GM23248 (cell line): ENCODE results near the gene GTF2IRD1.

Source experiments
- EZH2 ChIP-seq: fragments of 200-600 bp; sonication (generic); IDR thresholded peaks from 2 replicates; pipeline ENCODE4 v1.6.1; 2018; ENCODE audit warnings: antibody characterized with exemption, mild to moderate bottlenecking; ENCODE audit not compliant: insufficient read depth, poor library complexity, severe bottlenecking
- EZH2phosphoT487 ChIP-seq: fragments of 200-600 bp; sonication (generic); IDR thresholded peaks from 2 replicates; pipeline ENCODE4 v1.6.1; 2018; ENCODE audit warnings: antibody characterized with exemption, moderate library complexity, mild to moderate bottlenecking, low read depth; ENCODE audit not compliant: insufficient read depth

DNA sequence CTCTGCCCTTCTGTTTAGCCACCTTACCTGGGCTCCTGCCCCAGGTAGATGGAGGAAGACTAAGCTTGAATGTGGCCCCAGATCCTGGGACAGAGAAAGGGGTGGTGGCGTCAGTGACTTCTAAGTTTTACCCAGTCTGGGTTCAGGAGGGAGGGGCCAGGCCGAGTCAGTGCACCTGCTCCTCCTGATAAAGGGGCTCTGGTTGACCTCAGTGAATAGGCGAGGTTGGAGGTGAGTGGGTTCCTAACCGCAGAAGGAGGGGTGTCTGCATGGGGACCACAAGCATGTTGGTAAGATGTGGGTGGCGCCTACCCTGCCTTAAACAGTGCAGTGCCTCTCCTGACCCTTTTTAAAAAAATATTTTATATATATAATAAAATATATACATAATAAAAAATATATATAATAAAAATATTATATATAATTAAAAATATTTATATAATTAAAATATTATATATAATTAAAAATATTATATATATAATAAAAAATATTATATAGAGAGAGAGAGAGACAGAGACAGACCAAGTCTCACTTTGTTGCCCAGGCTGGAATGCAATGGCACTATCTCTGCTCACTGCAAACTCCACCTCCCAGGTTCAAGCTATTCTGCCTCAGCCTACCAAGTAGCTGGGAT, 106.5 kb downstream of the GTF2IRD1 start:
- TF ChIP-seq EZH2 (no peak), EZH2phosphoT487 (no peak)
